ENCODE results near the gene FAM163B.

- no peak for TF ChIP-seq CTCF (conservative IDR thresholded peaks at IDR 0.05 in 1 of 2, IDR thresholded peaks at IDR 0.05 in 1 of 2; ENCODE audit: low read depth in 1 of 2, low read length in 2 of 2)
- no peak for TF ChIP-seq EZH2 (IDR thresholded peaks at IDR 0.05; ENCODE audit: low read length, missing control alignments)
These were observed 56.1 kb downstream of the FAM163B start for GRCh38 chr9:133553123-133553522.
